Natural killer cell (primary cell): ENCODE measurements around the gene CETN1. TPM values are rescaled to one million over a fixed set of nuclear protein-coding genes. Genes with fewer than 3 reads are reported as not detected.

ENCODE experiments used
- ATAC-seq, 3 donors: fragments of 150-1000 bp in 2 of 3; fragments of 200-7000 bp in 1 of 3; cut with Tn5 transposase; 1 replicate in 1 of 3; 2 replicates in 2 of 3; pipeline ENCODE4 v1.10.0; 2021; ENCODE audit warnings: mild to moderate bottlenecking in 2 of 3, moderate library complexity in 2 of 3
- DNase-seq, 2 donors: peaks; one replicate each; pipeline versions ENCODE4 v3.0.0 to v3.0.0-alpha.2; 2013 to 2021; ENCODE audit warnings: mixed read lengths in 1 of 2
- H3K27ac ChIP-seq: one replicate; pipeline ENCODE4 v1.5.1; 2013; ENCODE audit warnings: mild to moderate bottlenecking, low read length
- H3K27me3 ChIP-seq: one replicate; pipeline ENCODE4 v1.6.1; 2013; ENCODE audit warnings: low read length; ENCODE audit not compliant: control insufficient read depth, insufficient read depth
- H3K36me3 ChIP-seq: one replicate; pipeline ENCODE4 v1.6.1; 2013; ENCODE audit warnings: low read length; ENCODE audit not compliant: control insufficient read depth, insufficient read depth
- H3K4me1 ChIP-seq: one replicate; pipeline ENCODE4 v1.6.1; 2013; ENCODE audit warnings: low read length; ENCODE audit not compliant: control insufficient read depth, insufficient read depth
- H3K4me3 ChIP-seq: one replicate; pipeline ENCODE4 v1.5.1; 2013; ENCODE audit warnings: low read length
- H3K9me3 ChIP-seq: one replicate; pipeline ENCODE4 v1.6.1; 2013; ENCODE audit warnings: low read length; ENCODE audit not compliant: control insufficient read depth, insufficient read depth
- H3K27ac Mint-ChIP-seq, 2 donors: one replicate each; pipeline ENCODE4 v1.8.0; 2022; ENCODE audit warnings: mild to moderate bottlenecking in 2 of 2, mixed read lengths in 2 of 2, moderate library complexity in 1 of 2
- H3K27me3 Mint-ChIP-seq, 2 donors: one replicate each; pipeline ENCODE4 v1.8.0; 2022; ENCODE audit warnings: low read depth in 2 of 2, mixed read lengths in 2 of 2
- H3K36me3 Mint-ChIP-seq: one replicate; pipeline ENCODE4 v1.8.0; 2022; ENCODE audit warnings: mixed read lengths
- H3K4me1 Mint-ChIP-seq, 2 donors: one replicate each; pipeline ENCODE4 v1.8.0; 2022; ENCODE audit warnings: mixed read lengths in 2 of 2
- H3K4me3 Mint-ChIP-seq: one replicate; pipeline ENCODE4 v1.8.0; 2022; ENCODE audit warnings: mild to moderate bottlenecking, moderate library complexity, mixed read lengths
- H3K9me3 Mint-ChIP-seq, 2 donors: one replicate each; pipeline ENCODE4 v1.8.0; 2022; ENCODE audit warnings: mixed read lengths in 2 of 2
- WGBS: methylation state at CpG from one replicate; pipeline ENCODE4 v1.1.7; 2013; ENCODE audit warnings: missing lambda C conversion rate; ENCODE audit not compliant: insufficient coverage; 5-methylcytosine and 5-hydroxymethylcytosine counted together
- intact Hi-C: fragments of 100-400 bp; cut with micrococcal nuclease; formaldehyde crosslinking; loops from one replicate; pipeline ENCODE4 v1.14.2; 2022
- total RNA-seq, 4 donors: library from RNA; stranded (reverse); fragments of 120-200 nt in 1 of 4; gene quantifications; one replicate each; pipeline versions ENCODE4 v1.2.3 to v1.2.4, GENCODE V29; 2013 to 2022
- TF ChIP-seq, protein P1 (sequence below): fragments of 200-600 bp; IDR thresholded peaks from one replicate; pipeline ENCODE4 v1.8.0; 2022; ENCODE audit warnings: antibody characterized with exemption

Gene CETN1
- total RNA-seq, 3 donors from 2014 or later (not counting 1 experiment from before 2014, with no cell fraction given): not detected

GRCh38 chr18:574149-574860 lies 5.9 kb upstream of the CETN1 start:
- Histone ChIP-seq H3K27me3 (no peaks in the 10 kb centered on the region), H3K4me3 (no peak overlapping the region), H3K27ac (no peak overlapping the region), H3K4me1 (no peaks in the 10 kb centered on the region), H3K9me3 (no peaks in the 10 kb centered on the region), H3K36me3 (no peaks in the 10 kb centered on the region)
- Mint-ChIP-seq H3K4me3 (no peak overlapping the region), H3K9me3 (no peaks in the 10 kb centered on the region), H3K36me3 (no peaks in the 10 kb centered on the region), H3K4me1 (no peaks in the 10 kb centered on the region), H3K27me3 (peaks cover 13 to 17% of the 10 kb centered on the region in 2 donors), H3K27ac (no peak overlapping the region)
- TF ChIP-seq, protein P1, sequence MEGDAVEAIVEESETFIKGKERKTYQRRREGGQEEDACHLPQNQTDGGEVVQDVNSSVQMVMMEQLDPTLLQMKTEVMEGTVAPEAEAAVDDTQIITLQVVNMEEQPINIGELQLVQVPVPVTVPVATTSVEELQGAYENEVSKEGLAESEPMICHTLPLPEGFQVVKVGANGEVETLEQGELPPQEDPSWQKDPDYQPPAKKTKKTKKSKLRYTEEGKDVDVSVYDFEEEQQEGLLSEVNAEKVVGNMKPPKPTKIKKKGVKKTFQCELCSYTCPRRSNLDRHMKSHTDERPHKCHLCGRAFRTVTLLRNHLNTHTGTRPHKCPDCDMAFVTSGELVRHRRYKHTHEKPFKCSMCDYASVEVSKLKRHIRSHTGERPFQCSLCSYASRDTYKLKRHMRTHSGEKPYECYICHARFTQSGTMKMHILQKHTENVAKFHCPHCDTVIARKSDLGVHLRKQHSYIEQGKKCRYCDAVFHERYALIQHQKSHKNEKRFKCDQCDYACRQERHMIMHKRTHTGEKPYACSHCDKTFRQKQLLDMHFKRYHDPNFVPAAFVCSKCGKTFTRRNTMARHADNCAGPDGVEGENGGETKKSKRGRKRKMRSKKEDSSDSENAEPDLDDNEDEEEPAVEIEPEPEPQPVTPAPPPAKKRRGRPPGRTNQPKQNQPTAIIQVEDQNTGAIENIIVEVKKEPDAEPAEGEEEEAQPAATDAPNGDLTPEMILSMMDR: no peak
- 86% methylated on average over 3 of the region's 4 CpGs for WGBS
- intact Hi-C loops: no loop called here
- no peak for ATAC-seq
- DNase-seq: no peak

DNA sequence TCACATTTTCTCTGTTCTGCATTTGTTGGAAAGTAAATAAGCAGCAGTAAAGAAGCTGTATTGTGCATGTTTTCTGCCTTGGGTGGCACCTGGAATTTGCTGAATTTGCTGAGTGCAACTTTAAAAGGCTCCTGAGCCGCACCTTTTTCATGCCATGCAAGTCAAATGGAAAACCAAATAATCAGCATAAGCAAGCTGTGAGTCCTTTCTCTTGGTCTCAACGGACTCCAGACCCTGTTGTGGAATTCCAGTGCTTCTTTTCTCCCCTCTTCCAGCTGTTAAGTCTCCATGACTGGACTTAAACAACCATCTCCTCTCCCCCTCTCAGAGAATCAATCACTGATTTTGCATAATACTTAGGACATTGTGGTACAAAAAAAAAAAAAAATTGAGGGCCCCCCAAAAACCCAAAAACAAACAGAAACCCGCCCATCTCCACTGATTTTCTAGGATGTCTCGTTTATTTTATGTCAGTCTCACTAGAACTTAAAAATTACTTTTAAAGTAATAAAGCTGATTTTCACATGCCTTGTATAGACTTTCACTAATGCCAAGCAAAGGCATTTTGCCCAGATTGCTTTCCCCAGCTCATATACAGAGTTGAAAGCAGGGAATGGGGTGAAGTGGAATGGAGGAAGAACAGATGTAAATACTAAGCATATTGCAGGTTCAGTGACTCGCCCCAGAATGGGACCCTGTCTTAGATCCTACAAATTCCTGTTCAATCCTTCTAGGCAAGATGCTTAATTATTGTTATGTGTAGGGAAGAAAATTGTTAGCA lies 5.1 kb upstream of the CETN1 start:
- intact Hi-C loops: no loop called here
- H3K27me3 Mint-ChIP-seq: peaks cover 13 to 17% of the 10 kb centered on the region in 2 donors
- Histone ChIP-seq H3K4me1 (no peaks in the 10 kb centered on the region), H3K27me3 (no peaks in the 10 kb centered on the region), H3K4me3 (no peak overlapping the region), H3K27ac (no peak overlapping the region), H3K9me3 (no peaks in the 10 kb centered on the region), H3K36me3 (no peaks in the 10 kb centered on the region)
- no peaks in the 10 kb centered on the region for H3K9me3 Mint-ChIP-seq
- H3K4me3 Mint-ChIP-seq: no peak overlapping the region
- H3K27ac Mint-ChIP-seq: no peak overlapping the region
- WGBS: 90% methylated on average over 4 of the region's 5 CpGs
- H3K36me3 Mint-ChIP-seq: no peaks in the 10 kb centered on the region
- no peak for ATAC-seq
- TF ChIP-seq, protein P1: no peak
- DNase-seq: no peak
- H3K4me1 Mint-ChIP-seq: no peaks in the 10 kb centered on the region

DNA sequence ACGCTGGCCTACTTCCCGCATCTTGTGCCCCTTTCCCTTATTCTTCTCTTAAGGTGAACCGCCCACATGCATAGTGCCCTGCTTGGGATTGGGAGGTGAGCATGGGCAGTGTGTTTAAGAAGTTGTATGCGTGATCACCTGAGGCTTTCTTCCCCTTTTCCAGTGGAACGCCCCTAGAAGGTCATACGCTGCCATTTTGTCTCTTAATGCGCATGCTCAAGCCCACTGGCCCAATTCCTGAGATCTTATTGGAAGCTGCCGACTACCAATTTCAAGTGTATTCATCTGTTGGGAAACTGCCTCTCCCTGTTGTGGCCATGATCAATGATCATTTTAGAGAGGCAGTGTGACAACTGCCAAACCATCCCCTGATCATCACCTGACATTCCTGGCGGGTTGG lies 3.3 kb upstream of the CETN1 start:
- H3K9me3 Mint-ChIP-seq: no peaks in the 10 kb centered on the region
- H3K4me3 Mint-ChIP-seq: no peak overlapping the region
- no peaks in the 10 kb centered on the region for H3K36me3 Mint-ChIP-seq
- 94% methylated on average over 7 of the region's 9 CpGs for WGBS
- Histone ChIP-seq H3K27ac (no peak overlapping the region), H3K9me3 (no peaks in the 10 kb centered on the region), H3K4me1 (no peaks in the 10 kb centered on the region), H3K27me3 (no peaks in the 10 kb centered on the region), H3K4me3 (no peak overlapping the region), H3K36me3 (no peaks in the 10 kb centered on the region)
- no peaks in the 10 kb centered on the region for H3K4me1 Mint-ChIP-seq
- TF ChIP-seq, protein P1: no peak
- peaks cover 15 to 17% of the 10 kb centered on the region in 2 donors for H3K27me3 Mint-ChIP-seq
- ATAC-seq (no peak), DNase-seq (no peak)
- no peak overlapping the region for H3K27ac Mint-ChIP-seq
- intact Hi-C loops: no loop called here
